Measurements from ENCODE around the gene SPATA16.

Gene SPATA16

DNA sequence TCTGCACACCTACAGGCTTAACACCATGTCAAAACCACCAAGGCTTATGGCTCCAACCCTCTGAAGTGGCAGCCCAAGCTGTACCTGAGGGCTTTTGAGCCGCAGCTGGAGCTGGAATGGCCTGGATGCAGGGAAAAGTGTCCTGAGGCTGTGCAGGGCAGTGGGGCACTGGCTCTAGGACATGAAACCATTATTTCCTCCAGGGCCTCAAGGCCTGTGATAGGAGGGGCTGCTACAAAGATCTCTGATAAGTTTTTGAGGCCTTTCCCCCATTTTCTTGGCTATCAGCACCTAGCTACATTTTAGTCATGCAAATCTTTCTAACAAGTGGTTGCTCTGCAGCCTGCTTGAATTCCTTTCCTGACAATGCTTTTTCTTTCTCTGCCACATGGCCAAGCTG, 37.6 kb downstream of the SPATA16 start:
- Histone ChIP-seq H3K9me3 (ENCODE audit: insufficient read depth, low read depth, low read length) (peaks cover 16% of the 10 kb centered on the region), H3K36me3 (ENCODE audit: insufficient read depth, low read depth, low read length) (no peaks in the 10 kb centered on the region), H3K27ac (ENCODE audit: low read length) (no peak overlapping the region), H3K27me3 (ENCODE audit: insufficient read depth, low read length) (no peaks in the 10 kb centered on the region), H3K4me3 (ENCODE audit: low read length) (no peak overlapping the region; the same call in 1 of the 2 replicates), H3K4me1 (ENCODE audit: insufficient read depth, low read length) (no peaks in the 10 kb centered on the region), H3K9ac (ENCODE audit: low read depth, low read length) (no peak overlapping the region)

GRCh38 chr3:173098959-173099358, 42.1 kb downstream of the SPATA16 start:
- Histone ChIP-seq H3K27ac (ENCODE audit: low read length) (no peak overlapping the region), H3K4me1 (ENCODE audit: insufficient read depth, low read length) (no peaks in the 10 kb centered on the region)

DNA sequence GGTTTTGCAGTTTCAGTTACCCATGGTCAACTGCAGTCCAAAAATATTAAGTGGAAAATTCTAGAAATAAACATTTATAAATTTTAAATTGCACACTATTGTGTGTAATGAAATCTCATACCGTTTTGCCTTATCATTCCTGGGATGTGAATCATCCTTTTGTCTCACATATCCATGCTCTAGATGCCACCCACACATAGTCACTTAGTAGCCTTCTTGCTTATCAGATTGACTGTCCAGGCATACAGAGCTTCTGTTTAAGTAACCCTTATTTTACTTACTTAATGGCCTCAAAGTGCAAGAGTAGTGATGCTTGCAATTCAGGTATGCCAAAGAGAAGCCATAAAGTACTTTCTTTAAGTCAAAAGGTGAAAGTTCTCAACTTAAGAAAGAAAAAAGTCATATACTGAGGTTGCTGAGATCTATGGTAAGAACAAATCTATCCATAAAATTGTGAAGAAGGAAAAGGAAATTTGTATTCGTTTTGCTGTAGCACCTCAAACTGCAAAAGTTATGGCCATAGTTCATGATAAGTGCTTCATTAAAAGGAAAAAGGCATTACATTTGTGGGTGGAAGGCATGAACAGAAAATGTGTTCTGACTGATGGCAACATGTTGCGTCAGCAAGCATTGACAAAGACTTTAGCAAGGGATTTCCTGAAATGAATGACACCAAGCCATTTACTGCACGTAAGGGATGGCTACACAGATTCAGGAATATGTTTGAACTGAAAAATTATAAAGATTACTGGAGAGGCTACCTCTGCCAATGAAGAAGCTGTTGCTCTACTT, 43.8 kb downstream of the SPATA16 start:
- no peaks in the 10 kb centered on the region; the same call in 1 of the 2 replicates for H3K9me3 ChIP-seq (ENCODE audit: insufficient read depth, low read depth, low read length)

More at GRCh38 chr3:173098959-173099358, 42.1 kb downstream of the SPATA16 start:
- Histone ChIP-seq H3K27me3 (ENCODE audit: insufficient read depth, low read length) (no peaks in the 10 kb centered on the region), H3K36me3 (ENCODE audit: insufficient read depth, low read depth, low read length) (no peaks in the 10 kb centered on the region), H3K9ac (ENCODE audit: low read depth, low read length) (no peak overlapping the region), H3K9me3 (ENCODE audit: insufficient read depth, low read depth, low read length) (peaks cover 13% of the 10 kb centered on the region), H3K4me3 (ENCODE audit: low read length) (no peak overlapping the region)

GRCh38 chr3:173096140-173096539, 44.9 kb downstream of the SPATA16 start:
- Histone ChIP-seq H3K27me3 (ENCODE audit: insufficient read depth, low read length) (no peaks in the 10 kb centered on the region), H3K36me3 (ENCODE audit: insufficient read depth, low read depth, low read length) (no peaks in the 10 kb centered on the region), H3K9me3 (ENCODE audit: insufficient read depth, low read depth, low read length) (no peaks in the 10 kb centered on the region), H3K4me1 (ENCODE audit: insufficient read depth, low read length) (no peaks in the 10 kb centered on the region), H3K9ac (ENCODE audit: low read depth, low read length) (no peak overlapping the region), H3K27ac (ENCODE audit: low read length) (no peak overlapping the region), H3K4me3 (ENCODE audit: low read length) (no peak overlapping the region)

More for the DNA sequence above, 43.8 kb downstream of the SPATA16 start:
- Histone ChIP-seq H3K27ac (ENCODE audit: low read length) (no peak overlapping the region), H3K36me3 (ENCODE audit: insufficient read depth, low read depth, low read length) (no peaks in the 10 kb centered on the region), H3K27me3 (ENCODE audit: insufficient read depth, low read length) (no peaks in the 10 kb centered on the region), H3K4me3 (ENCODE audit: low read length) (no peak overlapping the region), H3K4me1 (ENCODE audit: insufficient read depth, low read length) (no peaks in the 10 kb centered on the region), H3K9ac (ENCODE audit: low read depth, low read length) (no peak overlapping the region)

DNA sequence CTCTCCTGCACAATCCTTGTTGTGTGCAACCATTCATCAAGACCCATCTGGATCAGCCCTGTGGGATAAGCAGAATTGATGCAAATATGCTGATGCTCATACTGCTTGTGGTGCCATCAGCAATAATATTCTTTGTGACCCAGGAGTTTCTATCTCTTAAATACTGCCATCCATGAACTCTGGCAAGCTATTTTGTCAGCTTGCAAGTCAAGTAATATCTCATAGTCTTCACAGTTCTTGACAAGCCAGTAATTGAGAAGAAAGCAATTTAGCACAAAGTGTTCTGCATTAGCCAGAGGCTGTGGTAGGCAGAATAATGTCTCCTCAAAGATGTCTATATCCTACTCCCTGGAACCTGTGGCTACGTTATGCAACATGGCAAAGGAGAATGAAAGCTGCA, 49.0 kb downstream of the SPATA16 start:
- H3K36me3 ChIP-seq (ENCODE audit: insufficient read depth, low read depth, low read length): no peaks in the 10 kb centered on the region
- no peak overlapping the region for H3K27ac ChIP-seq (ENCODE audit: low read length)
- no peaks in the 10 kb centered on the region for H3K4me1 ChIP-seq (ENCODE audit: insufficient read depth, low read length)
- H3K9ac ChIP-seq (ENCODE audit: low read depth, low read length): no peak overlapping the region
- H3K9me3 ChIP-seq (ENCODE audit: insufficient read depth, low read depth, low read length): no peaks in the 10 kb centered on the region
- H3K4me3 ChIP-seq (ENCODE audit: low read length): no peak overlapping the region
- no peaks in the 10 kb centered on the region for H3K27me3 ChIP-seq (ENCODE audit: insufficient read depth, low read length)

DNA sequence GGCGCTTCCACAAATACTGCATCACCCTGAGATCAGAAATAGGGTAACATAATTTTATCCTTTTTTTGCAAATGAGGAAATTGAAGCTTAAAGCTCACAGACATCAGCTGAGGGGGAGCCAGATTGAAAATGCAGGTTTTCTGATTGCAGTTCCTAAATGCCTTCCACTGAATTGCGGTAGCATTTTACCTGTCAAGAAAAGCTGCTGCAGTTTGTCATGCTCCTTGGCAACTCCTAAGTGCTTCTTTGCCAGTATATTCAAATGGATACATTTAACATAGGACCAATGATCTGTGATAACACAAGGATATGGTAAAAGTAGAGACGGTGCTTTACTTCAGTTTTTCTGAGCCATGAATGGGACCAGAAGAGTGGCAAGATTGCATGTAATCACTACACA, 50.5 kb downstream of the SPATA16 start:
- H3K27ac ChIP-seq (ENCODE audit: low read length): no peak overlapping the region
- H3K27me3 ChIP-seq (ENCODE audit: insufficient read depth, low read length): no peaks in the 10 kb centered on the region
- H3K36me3 ChIP-seq (ENCODE audit: insufficient read depth, low read depth, low read length): no peaks in the 10 kb centered on the region
- no peaks in the 10 kb centered on the region; the same call in 1 of the 2 replicates for H3K9me3 ChIP-seq (ENCODE audit: insufficient read depth, low read depth, low read length)
- no peak overlapping the region for H3K9ac ChIP-seq (ENCODE audit: low read depth, low read length)
- no peak overlapping the region for H3K4me3 ChIP-seq (ENCODE audit: low read length)
- no peaks in the 10 kb centered on the region for H3K4me1 ChIP-seq (ENCODE audit: insufficient read depth, low read length)

DNA sequence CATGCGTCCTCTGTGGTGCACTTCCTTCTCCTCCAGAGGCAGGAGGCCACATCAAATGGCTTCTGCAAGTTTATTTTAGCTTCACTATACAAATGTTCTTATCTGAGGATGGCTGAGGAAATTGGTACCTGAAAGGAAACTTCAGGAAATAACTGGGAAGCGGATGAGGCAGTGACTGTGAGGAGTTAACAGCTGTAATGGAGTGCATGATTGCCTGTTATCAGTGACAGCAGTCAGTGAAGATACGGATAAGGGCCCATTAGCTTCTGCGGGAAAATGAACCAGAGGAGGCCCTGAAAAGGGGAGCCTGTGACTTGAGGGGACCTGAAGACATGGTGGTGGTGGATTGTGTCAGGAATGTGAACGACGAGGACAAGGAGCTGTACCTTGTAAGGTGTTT, 51.8 kb downstream of the SPATA16 start:
- Histone ChIP-seq H3K27ac (ENCODE audit: low read length) (no peak overlapping the region), H3K9ac (ENCODE audit: low read depth, low read length) (no peak overlapping the region), H3K4me3 (ENCODE audit: low read length) (no peak overlapping the region), H3K36me3 (ENCODE audit: insufficient read depth, low read depth, low read length) (no peaks in the 10 kb centered on the region), H3K9me3 (ENCODE audit: insufficient read depth, low read depth, low read length) (no peaks in the 10 kb centered on the region; the same call in 1 of the 2 replicates), H3K4me1 (ENCODE audit: insufficient read depth, low read length) (no peaks in the 10 kb centered on the region), H3K27me3 (ENCODE audit: insufficient read depth, low read length) (no peaks in the 10 kb centered on the region)

DNA sequence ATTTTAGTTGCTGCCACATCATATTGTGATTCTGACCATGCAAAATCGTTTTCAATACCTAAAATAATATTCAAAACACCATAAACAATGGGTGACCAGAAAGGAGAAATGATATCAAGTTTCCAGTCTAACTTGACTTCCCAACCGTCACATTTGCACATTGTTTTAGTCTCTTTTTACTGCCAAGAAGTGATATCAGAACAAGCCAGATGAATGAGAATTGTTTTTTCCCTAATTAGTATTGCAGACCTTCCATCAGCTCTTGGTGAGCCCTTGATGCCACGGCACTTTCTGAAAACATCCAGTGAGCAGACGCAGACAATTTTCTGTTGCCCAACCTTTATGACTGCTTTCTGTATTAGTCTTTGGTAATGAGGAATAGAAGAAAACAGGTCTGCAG, 62.5 kb downstream of the SPATA16 start:
- no peak overlapping the region for H3K27ac ChIP-seq (ENCODE audit: low read length)
- H3K4me1 ChIP-seq (ENCODE audit: insufficient read depth, low read length): peaks cover 9% of the 10 kb centered on the region; the same call in 1 of the 2 replicates
- peaks cover 4% of the 10 kb centered on the region for H3K9me3 ChIP-seq (ENCODE audit: insufficient read depth, low read depth, low read length)
- H3K4me3 ChIP-seq (ENCODE audit: low read length): no peak overlapping the region
- H3K36me3 ChIP-seq (ENCODE audit: insufficient read depth, low read depth, low read length): no peaks in the 10 kb centered on the region
- H3K27me3 ChIP-seq (ENCODE audit: insufficient read depth, low read length): no peaks in the 10 kb centered on the region
- no peak overlapping the region for H3K9ac ChIP-seq (ENCODE audit: low read depth, low read length)

DNA sequence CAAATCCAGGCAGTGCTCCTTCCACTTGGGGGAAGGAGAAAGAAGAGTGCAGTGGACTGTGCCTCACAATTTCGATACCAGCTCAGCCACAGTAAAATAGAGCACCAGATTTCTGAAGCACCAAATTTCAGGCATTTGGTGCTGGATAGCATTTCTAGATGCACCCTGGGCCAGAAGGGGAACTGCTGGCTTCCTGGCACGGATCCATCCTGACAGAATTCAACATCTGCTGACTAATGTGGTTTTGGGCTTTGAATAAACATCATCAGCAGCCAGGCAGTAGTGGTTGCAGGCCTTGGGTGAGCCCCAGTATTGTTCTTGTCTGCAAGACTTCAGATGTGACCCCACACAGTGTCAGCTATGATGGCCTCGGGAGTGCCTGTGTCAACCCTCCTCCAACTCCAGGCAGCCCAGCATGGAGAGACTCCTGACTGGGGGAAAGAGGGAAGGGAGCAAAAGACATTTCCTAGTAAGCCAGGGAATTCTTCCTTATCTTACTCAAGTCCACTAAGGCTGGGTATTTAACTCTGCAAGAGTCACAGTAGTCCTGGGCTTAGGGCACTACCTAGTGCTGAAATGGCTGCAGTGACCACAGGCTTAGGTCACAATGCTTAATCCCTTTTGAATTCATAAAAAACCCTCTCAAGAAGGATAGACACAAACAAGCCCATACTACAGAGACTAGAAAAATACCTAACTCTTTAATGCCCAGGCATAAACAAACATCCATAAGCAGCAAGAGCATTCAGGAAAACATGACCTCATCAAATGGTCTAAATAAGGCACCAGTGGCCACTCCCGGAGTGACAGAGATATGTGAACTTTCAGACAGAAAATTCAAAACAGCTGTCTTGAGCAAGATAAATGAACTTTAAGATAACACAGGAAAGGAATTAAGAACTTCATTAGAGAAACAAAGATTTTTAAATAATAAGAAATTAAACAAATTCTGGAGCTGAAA, 74.7 kb downstream of the SPATA16 start:
- no peaks in the 10 kb centered on the region for H3K36me3 ChIP-seq (ENCODE audit: insufficient read depth, low read depth, low read length)
- peaks cover 4% of the 10 kb centered on the region; the same call in 1 of the 2 replicates for H3K4me1 ChIP-seq (ENCODE audit: insufficient read depth, low read length)
- H3K27ac ChIP-seq (ENCODE audit: low read length): no peak overlapping the region
- H3K4me3 ChIP-seq (ENCODE audit: low read length): no peak overlapping the region
- H3K9ac ChIP-seq (ENCODE audit: low read depth, low read length): no peak overlapping the region
- no peaks in the 10 kb centered on the region for H3K9me3 ChIP-seq (ENCODE audit: insufficient read depth, low read depth, low read length)
- no peaks in the 10 kb centered on the region for H3K27me3 ChIP-seq (ENCODE audit: insufficient read depth, low read length)

DNA sequence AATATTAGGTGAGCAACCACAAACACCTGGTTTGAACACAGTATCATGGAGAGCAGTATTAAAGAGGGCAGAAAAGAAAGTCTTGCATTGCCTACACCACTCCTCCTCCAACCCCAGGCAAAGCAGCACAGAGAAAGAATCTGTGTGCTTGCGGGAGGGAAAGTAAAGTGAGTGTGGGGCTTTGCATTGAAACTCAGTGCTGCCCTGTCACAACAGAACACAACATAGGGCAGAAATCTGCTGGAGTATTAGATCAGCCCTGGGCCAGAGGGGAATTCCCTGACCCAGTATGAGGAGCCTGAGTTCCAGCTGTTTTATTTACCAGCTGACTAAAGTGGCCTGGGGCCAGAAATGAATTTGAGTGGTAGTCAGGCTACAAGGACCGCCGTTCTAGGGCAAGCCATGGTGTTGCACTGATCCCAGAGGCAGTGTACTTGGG, 75.5 kb downstream of the SPATA16 start:
- Histone ChIP-seq H3K27me3 (ENCODE audit: insufficient read depth, low read length) (no peaks in the 10 kb centered on the region), H3K9me3 (ENCODE audit: insufficient read depth, low read depth, low read length) (no peaks in the 10 kb centered on the region), H3K36me3 (ENCODE audit: insufficient read depth, low read depth, low read length) (no peaks in the 10 kb centered on the region), H3K4me3 (ENCODE audit: low read length) (no peak overlapping the region), H3K9ac (ENCODE audit: low read depth, low read length) (no peak overlapping the region), H3K27ac (ENCODE audit: low read length) (no peak overlapping the region), H3K4me1 (ENCODE audit: insufficient read depth, low read length) (peaks cover 4% of the 10 kb centered on the region; the same call in 1 of the 2 replicates)

DNA sequence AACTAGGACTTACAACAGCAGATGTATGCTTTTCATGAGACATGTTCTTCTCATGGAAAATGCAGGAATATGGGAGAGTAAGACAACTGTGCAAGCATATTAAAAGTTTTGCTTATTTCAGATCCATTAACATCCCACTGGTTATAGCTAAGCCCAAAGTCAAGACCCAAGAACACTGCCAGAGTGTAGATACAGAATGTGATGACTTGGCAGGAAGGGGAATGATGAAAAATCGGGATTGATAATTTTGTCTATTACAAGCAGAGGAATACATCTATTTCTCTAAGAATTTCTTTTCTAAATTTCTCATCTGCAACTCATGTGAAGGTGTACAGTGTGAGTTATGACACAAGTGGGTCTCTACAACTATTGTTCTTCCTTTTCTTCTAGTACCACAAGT, 76.4 kb downstream of the SPATA16 start:
- Histone ChIP-seq H3K4me1 (ENCODE audit: insufficient read depth, low read length) (peaks cover 4% of the 10 kb centered on the region; the same call in 1 of the 2 replicates), H3K36me3 (ENCODE audit: insufficient read depth, low read depth, low read length) (no peaks in the 10 kb centered on the region), H3K27me3 (ENCODE audit: insufficient read depth, low read length) (no peaks in the 10 kb centered on the region), H3K27ac (ENCODE audit: low read length) (no peak overlapping the region), H3K9me3 (ENCODE audit: insufficient read depth, low read depth, low read length) (no peaks in the 10 kb centered on the region), H3K4me3 (ENCODE audit: low read length) (no peak overlapping the region), H3K9ac (ENCODE audit: low read depth, low read length) (no peak overlapping the region)
